ENCODE measurements around the gene HLA-DMB. TPM values are rescaled to one million over a fixed set of nuclear protein-coding genes. Genes with fewer than 3 reads are reported as not detected.
A peak's percentile ranks its signal among the peaks of the same experiment; 100 is the strongest.

The HLA-DMB gene
- total and polyA plus RNA-seq, 10 of the 15 experiments (the other 5 are each of a cell fraction or from before 2014, with no cell fraction given), result 114 to 173 (median 150) TPM

GRCh38 chr6:32945108-32945760 lies 4.4 kb upstream of the HLA-DMB start (continued):
- TF ChIP-seq CEBPZ (IDR thresholded peaks at IDR 0.05; ENCODE audit: low read depth, low read length), result no peak
- TF ChIP-seq, protein P1, sequence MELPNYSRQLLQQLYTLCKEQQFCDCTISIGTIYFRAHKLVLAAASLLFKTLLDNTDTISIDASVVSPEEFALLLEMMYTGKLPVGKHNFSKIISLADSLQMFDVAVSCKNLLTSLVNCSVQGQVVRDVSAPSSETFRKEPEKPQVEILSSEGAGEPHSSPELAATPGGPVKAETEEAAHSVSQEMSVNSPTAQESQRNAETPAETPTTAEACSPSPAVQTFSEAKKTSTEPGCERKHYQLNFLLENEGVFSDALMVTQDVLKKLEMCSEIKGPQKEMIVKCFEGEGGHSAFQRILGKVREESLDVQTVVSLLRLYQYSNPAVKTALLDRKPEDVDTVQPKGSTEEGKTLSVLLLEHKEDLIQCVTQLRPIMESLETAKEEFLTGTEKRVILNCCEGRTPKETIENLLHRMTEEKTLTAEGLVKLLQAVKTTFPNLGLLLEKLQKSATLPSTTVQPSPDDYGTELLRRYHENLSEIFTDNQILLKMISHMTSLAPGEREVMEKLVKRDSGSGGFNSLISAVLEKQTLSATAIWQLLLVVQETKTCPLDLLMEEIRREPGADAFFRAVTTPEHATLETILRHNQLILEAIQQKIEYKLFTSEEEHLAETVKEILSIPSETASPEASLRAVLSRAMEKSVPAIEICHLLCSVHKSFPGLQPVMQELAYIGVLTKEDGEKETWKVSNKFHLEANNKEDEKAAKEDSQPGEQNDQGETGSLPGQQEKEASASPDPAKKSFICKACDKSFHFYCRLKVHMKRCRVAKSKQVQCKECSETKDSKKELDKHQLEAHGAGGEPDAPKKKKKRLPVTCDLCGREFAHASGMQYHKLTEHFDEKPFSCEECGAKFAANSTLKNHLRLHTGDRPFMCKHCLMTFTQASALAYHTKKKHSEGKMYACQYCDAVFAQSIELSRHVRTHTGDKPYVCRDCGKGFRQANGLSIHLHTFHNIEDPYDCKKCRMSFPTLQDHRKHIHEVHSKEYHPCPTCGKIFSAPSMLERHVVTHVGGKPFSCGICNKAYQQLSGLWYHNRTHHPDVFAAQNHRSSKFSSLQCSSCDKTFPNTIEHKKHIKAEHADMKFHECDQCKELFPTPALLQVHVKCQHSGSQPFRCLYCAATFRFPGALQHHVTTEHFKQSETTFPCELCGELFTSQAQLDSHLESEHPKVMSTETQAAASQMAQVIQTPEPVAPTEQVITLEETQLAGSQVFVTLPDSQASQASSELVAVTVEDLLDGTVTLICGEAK (IDR thresholded peaks at IDR 0.05; ENCODE audit: borderline replicate concordance), result no peak
- TF ChIP-seq SMAD1 (IDR thresholded peaks at IDR 0.05; ENCODE audit: low read depth, partially characterized antibody), result no peak
- TF ChIP-seq MXI1 (IDR thresholded peaks at IDR 0.05; ENCODE audit: low read depth, low read length), result no peak
- TF ChIP-seq MAX (IDR thresholded peaks at IDR 0.05; ENCODE audit: low read depth, low read length), result no peak; the same call in 1 of the 2 replicates
- TF ChIP-seq, protein P2, sequence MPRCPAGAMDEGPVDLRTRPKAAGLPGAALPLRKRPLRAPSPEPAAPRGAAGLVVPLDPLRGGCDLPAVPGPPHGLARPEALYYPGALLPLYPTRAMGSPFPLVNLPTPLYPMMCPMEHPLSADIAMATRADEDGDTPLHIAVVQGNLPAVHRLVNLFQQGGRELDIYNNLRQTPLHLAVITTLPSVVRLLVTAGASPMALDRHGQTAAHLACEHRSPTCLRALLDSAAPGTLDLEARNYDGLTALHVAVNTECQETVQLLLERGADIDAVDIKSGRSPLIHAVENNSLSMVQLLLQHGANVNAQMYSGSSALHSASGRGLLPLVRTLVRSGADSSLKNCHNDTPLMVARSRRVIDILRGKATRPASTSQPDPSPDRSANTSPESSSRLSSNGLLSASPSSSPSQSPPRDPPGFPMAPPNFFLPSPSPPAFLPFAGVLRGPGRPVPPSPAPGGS (IDR thresholded peaks at IDR 0.05; ENCODE audit: borderline replicate concordance, insufficient read depth, low read depth, low read length, poor library complexity, severe bottlenecking), result peak; percentile 69
- no peak for TF ChIP-seq IRF5 (IDR thresholded peaks at IDR 0.05; ENCODE audit: borderline replicate concordance)
- TF ChIP-seq JUNB (IDR thresholded peaks at IDR 0.05), result peak; percentile 34; the same call in 1 of the 2 replicates
- no peak for TF ChIP-seq ZSCAN29 (IDR thresholded peaks at IDR 0.05)
- no peak; a peak in 1 of 4 replicates for TF ChIP-seq ETV6 (conservative IDR thresholded peaks at IDR 0.05 in 1 of 2, IDR thresholded peaks at IDR 0.05 in 1 of 2; ENCODE audit: borderline replicate concordance in 1 of 2, low read depth in 1 of 2)
- TF ChIP-seq TARDBP (IDR thresholded peaks at IDR 0.05; ENCODE audit: borderline replicate concordance), result no peak

All from GM12878 (cell line).